Stimulated activated CD8-positive, alpha-beta memory T cell treated with anti-CD3 and anti-CD28 coated beads, Interleukin-2, amount 100 ng/mL, for 48 hours (primary cell): ENCODE data around the gene IFI27L1.
"Not testable (repeated sequence)": the region's sequence is repeated elsewhere in the genome, so short reads cannot be mapped to it uniquely, and the experiment has no call there.

Experiments
- DNase-seq, 2 donors: peaks; one replicate each; pipeline ENCODE4 v3.0.0-alpha.2; 2020; ENCODE audit warnings: low read depth in 2 of 2

The IFI27L1 gene

GRCh38 chr14:94048691-94049624 is 32.2 kb upstream of the IFI27L1 start:
- DNase-seq = no peak

DNA sequence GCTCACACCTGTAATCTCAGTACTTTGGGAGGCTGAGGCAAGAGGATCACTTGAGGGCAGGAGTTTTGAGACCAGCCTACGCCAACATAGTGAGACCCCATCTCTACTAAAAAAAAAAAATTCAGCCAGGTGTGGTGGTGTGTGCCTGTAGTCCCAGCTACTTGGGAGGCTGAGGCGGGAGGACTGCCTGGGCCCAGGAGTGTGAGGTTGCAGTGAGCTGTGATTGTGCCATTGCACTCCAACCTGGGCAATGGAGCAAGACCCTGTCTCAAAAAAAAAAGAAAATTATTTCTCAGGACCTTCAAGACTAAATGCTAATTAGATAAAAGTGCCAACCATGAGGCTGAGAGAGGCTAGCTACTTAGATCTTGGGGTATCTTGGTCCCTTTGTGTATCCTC is 31.5 kb upstream of the IFI27L1 start:
- DNase-seq = no peak

GRCh38 chr14:94050231-94050880 is 30.8 kb upstream of the IFI27L1 start:
- DNase-seq = no peak

GRCh38 chr14:94051115-94051514 is 30.0 kb upstream of the IFI27L1 start:
- no peak for DNase-seq

DNA sequence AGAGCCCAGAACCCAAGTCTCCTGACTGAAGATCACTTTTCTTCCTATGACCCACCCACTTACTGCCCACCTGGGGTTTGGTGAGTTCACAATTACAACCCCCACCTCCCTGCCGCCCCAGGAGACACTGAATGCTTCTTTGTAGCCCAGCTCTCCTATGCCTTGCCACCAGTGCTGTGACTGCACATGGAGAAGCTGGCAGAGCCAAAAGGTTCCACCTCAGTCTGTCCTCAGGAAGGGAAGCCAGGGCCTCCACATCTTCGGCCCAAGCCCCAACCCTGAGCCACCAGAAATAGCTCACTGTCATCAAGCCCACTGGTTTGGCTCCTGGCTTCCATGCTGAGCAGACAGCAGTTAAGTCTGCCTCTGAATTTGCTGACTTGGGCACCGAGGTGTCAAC is 29.3 kb upstream of the IFI27L1 start:
- no peak for DNase-seq

DNA sequence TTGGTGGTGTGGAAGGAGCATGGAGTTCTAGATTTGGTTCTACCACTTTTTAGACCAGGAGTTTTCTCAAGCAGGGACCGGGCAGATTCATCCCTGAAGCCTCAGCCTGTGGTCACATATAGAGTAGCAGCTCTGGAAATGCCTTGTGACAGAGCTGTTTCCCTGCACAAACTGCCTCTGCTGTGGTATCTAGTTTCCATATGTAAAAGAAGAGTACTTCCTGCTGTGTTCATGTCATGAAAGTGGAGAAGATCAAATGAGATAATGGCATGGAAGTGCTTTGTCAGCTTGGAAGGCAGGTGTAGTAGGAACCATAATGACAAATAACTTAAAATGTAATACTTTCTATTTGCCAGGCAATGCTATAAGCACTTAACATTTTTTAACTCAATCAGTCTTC is 28.9 kb upstream of the IFI27L1 start:
- no peak for DNase-seq

DNA sequence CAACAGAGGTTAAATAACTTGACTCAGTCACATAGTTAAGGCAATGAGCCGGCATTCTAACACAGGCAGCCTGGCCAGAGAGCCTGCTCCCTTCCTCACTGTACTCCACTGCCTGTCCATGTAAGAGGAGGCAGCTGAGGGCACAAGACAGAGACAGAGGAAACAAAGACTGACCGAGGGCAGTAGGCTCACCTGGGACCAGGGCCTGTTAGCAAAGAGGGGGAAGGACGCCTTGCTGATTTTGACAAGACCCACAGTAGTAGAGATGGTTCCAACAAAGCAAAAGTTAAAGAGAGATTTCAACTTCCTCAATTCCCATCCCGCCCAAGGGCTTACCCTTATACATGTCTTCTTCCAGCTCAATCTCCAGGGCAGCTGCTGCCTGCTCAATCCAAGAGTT is 28.4 kb upstream of the IFI27L1 start:
- DNase-seq = no peak

DNA sequence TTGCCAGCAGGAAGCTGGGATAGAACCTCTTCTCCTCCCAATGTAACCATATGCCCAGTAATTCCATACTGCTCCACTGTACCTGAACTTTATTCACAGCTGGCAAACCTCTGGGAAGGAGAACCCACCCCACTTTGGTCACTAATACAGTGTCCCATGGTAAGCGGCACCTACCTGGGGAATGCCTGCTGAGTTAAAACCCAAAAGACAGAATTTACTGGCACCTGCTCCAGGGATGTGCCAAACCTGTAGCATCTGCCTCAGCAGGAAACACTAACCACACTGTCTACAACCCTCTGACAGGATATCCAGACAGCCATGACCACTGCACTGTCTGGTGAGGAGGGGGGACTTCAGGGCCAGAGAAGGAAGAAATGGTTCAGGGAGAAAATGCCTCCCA is 26.7 kb upstream of the IFI27L1 start:
- no peak for DNase-seq

- DNase-seq = no peak
Observed at GRCh38 chr14:94054936-94055335, 26.2 kb upstream of the IFI27L1 start.

DNA sequence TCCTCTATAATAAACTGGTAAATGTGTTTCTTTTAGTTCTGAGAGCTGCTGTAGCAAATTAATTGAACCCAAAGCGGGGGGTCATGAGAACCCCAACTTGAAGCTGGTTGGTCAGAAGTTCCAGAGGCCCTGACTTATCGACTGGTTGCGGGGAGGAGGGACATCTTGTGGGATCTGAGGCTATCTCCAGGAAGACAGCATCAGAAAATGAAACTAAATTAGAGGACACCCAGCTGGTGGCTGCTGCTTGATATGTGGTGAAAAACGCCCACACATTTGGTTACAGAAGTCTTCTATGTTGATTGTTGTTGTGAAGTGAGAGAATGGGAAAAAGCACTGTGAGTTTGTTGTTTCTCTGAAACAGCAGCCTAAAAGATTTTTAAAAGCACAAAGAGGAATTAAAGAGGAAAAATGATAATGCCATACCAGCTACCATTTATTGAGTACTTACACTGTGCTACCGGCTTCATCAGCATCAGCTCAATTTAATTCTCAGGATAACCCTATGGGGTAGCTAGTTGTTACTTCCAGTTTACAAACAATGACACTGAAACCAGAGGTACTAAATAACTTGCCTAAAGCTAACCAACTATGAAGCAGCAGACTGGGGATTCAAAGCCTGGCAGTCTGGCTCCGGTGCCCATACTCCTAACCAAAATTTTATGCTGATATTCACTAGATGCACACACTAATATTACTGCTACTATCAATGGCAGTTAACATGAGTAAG is 24.4 kb upstream of the IFI27L1 start:
- DNase-seq = no peak

- DNase-seq = no peak
Observed at GRCh38 chr14:94058128-94058673, 22.9 kb upstream of the IFI27L1 start.

GRCh38 chr14:94058674-94059138 is 22.4 kb upstream of the IFI27L1 start:
- DNase-seq = no peak

DNA sequence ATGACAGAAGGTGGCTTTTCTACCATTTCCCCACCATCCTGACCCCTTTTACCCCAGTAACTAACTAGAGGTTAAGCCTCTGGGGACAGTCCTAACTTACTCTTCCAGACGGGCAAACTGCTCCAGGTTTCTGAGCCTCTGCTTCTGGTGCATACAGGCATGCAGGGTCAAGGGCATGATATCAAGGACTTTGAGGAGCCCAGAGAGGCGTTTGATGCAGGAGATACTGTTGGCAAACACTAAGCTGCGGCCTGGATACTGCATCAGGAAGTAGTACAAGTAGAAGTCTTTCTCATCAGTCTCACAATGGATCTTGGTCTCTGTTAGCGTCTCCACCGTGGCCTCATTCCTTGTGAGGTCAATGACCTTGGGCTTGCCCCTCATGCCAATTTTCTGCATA is 21.1 kb upstream of the IFI27L1 start:
- no peak for DNase-seq

DNA sequence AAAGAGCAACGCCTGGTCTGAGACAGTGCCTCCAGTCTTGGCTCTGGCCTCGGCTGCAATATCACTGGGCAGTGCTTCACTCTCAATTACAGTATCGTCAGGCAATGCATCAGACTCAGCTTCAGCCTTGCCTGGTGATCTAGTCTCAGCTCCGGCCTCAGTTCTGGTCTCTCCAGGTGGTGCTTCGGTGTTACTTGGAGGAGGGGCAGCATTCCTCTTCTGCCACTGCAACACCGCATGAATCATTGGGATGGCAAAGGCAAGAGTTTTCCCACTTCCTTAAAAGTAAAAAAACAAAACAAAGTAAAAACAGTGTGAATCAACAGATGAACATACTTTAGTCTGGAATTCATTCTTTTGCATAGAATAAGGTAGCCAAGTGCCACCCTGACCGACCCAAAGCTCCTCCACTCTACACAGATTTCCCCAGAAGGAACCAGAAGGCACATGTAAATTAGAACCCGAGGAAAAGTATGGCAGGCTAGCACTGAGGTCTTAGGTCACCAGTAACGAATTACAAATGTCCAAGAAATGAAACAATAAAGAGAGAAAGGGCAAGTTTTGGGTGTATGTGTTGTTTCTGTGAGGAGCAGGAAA is 18.7 kb upstream of the IFI27L1 start:
- DNase-seq = no peak

DNA sequence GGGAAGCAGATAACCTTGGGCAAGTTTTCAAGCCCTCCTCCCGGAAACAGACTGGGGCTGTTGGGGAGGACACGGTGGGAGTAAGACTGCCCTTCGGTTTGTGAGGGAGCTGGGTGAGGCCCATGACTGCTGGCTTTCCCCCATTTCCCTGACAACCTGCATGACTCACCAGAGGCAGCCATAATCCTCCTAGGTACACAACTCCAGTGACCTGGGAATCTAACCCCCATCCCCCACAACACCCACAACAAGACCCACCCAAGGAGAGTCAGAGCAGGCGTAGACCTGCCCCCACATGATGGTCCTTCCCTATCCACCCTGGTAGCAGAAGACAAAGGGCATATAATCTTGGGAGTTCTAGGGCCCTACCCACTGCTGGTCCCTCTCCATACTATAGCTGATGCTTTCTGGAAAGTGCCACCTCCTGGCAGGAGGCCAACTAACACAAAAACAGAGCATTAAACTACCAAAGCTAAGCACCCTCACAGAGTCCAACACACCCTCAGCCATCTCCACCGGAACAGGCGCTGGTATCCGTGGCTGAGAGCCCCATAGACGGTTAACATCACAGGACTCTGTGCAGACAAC is 14.9 kb upstream of the IFI27L1 start:
- no peak for DNase-seq

DNA sequence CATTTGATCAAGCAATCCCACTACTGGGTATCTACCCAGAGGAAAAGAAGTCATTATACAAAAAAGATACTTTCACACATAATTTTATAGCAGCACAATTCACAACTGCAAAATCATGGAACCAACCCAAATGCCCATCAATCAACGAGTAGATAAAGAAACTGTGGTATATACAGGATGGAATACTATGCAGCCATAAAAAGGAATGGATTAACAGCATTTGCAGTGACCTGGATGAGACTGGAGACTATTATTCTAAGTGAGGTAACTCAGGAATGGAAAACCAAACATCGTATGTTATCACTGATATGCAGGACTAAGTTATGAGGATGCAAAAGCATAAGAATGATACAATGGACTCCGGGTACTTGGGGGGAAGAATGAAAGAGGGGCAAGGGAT is 9.0 kb upstream of the IFI27L1 start:
- not testable (repeated sequence) for DNase-seq

- DNase-seq = no peak
Observed at GRCh38 chr14:94074534-94074933, 6.6 kb upstream of the IFI27L1 start.

DNA sequence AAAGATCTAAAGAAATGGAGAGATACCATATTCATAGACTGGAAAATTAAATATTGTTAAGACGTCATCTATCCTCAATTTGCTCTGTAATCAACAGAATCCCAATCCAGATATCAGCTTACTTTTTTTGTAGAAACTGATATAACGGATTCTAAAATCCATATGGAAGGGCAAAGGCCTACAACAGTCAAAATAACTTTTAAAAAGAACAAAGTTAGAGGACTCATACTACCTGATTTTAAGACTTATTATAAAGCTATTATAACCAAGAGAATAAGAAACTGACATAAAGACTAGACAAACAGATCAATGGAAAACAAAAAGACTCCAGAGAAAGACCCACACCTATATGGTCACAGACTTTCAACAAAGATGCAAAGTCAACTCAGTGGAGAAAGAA is 6.1 kb upstream of the IFI27L1 start:
- DNase-seq = no peak

DNA sequence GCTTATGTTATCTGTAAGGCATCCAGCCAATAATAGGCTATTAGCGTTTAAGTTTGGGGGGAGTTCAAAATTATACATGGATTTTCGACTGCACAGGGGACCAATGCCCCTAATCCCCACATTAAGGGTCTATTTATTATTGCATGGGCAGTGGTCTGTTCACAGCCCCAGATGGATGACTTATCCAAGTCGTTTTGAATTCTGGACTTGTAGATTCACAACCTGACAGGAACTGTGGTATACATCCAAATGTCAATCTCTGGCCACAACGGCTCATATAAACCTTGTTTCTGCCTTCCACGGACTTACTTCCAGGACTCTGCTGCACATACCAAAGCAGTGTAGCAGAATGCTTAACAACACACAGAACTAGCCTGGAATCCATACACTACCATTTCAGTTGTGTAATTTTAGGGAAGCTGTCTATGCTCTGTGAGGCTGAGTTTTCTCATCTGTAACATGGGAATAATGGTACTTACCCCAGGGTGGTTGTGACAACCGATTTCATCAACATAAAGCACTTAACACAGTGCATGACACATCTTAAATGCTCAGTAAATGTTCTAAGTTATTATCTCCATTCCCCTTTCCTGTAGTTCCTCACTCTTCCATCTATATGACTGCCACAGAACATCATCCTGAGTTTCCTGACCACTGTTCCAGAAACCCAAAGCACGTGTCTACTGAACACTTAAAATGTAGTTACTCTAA is 3.8 kb upstream of the IFI27L1 start:
- DNase-seq = no peak

- no peak for DNase-seq
Observed at GRCh38 chr14:94077823-94078222, 3.3 kb upstream of the IFI27L1 start.
